ENCODE measurements around the gene BANK1. TPM values are rescaled to one million over a fixed set of nuclear protein-coding genes. Genes with fewer than 3 reads are reported as not detected.

BANK1 gene
- total RNA-seq, 2 experiments from 2014 or later, result not detected

GRCh38 chr4:101850698-101851097, 60.2 kb downstream of the BANK1 start:
- Histone ChIP-seq H3K4me1 (ENCODE audit: insufficient read depth, low read length, poor library complexity, severe bottlenecking) (no peaks in the 10 kb centered on the region), H3K27ac (ENCODE audit: low read depth, low read length, poor library complexity, severe bottlenecking) (no peak overlapping the region), H3K4me3 (ENCODE audit: low read depth, low read length, poor library complexity, severe bottlenecking) (no peak overlapping the region), H3K9me3 (ENCODE audit: low read length) (no peaks in the 10 kb centered on the region), H3K79me2 (ENCODE audit: insufficient read depth, low read depth, low read length) (no peaks in the 10 kb centered on the region), H3K4me2 (ENCODE audit: low read length) (no peak overlapping the region), H3K36me3 (ENCODE audit: insufficient read depth, low read length) (no peaks in the 10 kb centered on the region), H3K9me2 (ENCODE audit: insufficient read depth, low read length) (no peaks in the 10 kb centered on the region), H4K20me1 (ENCODE audit: insufficient read depth, low read length) (no peaks in the 10 kb centered on the region), H2AFZ (ENCODE audit: low read length) (no peak overlapping the region)
- no TSS peak for BruUV-seq (replicated peaks)
- no peak for DNase-seq (ENCODE audit: low spot score)
- intact Hi-C loops (cut with micrococcal nuclease; ENCODE audit: unreplicated experiment), result no loop called here
- POLR2A ChIA-PET, result no interaction called here
- TF ChIP-seq CTCF (conservative IDR thresholded peaks at IDR 0.05; ENCODE audit: low read length), result no peak
- TF ChIP-seq EZH2phosphoT487 (IDR thresholded peaks at IDR 0.05; ENCODE audit: borderline replicate concordance, low read depth, low read length), result no peak
- CTCF ChIA-PET (ENCODE audit: unreplicated experiment), result no interaction called here

DNA sequence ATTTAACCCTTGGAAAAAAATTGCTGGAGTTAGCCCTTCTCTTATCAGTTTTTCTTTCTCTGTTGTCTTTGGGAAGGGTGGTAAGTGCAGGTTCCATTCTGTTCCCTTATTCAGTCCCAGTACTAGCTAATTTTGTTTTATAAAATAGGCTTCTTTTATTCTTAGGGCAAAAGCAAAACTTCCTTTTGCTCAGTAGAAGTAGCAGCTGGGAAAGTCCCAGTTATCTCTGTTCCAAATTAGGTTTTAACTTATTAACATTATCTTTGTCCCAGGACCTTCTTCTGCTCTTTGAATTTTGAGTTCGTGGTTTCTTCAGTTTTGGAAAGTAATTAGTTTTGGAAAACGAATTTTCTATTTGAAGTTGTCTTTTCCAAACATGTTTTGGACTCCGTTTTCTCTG, 61.1 kb downstream of the BANK1 start:
- ChIA-PET POLR2A (no interaction called here), CTCF (ENCODE audit: unreplicated experiment) (no interaction called here)
- Histone ChIP-seq H3K9me3 (ENCODE audit: low read length) (no peaks in the 10 kb centered on the region), H3K36me3 (ENCODE audit: insufficient read depth, low read length) (no peaks in the 10 kb centered on the region), H3K27ac (ENCODE audit: low read depth, low read length, poor library complexity, severe bottlenecking) (no peak overlapping the region), H3K4me2 (ENCODE audit: low read length) (no peak overlapping the region), H3K4me3 (ENCODE audit: low read depth, low read length, poor library complexity, severe bottlenecking) (no peak overlapping the region), H3K9me2 (ENCODE audit: insufficient read depth, low read length) (no peaks in the 10 kb centered on the region), H3K4me1 (ENCODE audit: insufficient read depth, low read length, poor library complexity, severe bottlenecking) (no peaks in the 10 kb centered on the region), H4K20me1 (ENCODE audit: insufficient read depth, low read length) (no peaks in the 10 kb centered on the region), H2AFZ (ENCODE audit: low read length) (no peak overlapping the region), H3K79me2 (ENCODE audit: insufficient read depth, low read depth, low read length) (no peaks in the 10 kb centered on the region)
- BruUV-seq (replicated peaks), result no TSS peak
- intact Hi-C loops (cut with micrococcal nuclease; ENCODE audit: unreplicated experiment), result no loop called here
- TF ChIP-seq EZH2phosphoT487 (IDR thresholded peaks at IDR 0.05; ENCODE audit: borderline replicate concordance, low read depth, low read length), result no peak
- no peak for TF ChIP-seq CTCF (conservative IDR thresholded peaks at IDR 0.05; ENCODE audit: low read length)
- DNase-seq (ENCODE audit: low spot score), result no peak

DNA sequence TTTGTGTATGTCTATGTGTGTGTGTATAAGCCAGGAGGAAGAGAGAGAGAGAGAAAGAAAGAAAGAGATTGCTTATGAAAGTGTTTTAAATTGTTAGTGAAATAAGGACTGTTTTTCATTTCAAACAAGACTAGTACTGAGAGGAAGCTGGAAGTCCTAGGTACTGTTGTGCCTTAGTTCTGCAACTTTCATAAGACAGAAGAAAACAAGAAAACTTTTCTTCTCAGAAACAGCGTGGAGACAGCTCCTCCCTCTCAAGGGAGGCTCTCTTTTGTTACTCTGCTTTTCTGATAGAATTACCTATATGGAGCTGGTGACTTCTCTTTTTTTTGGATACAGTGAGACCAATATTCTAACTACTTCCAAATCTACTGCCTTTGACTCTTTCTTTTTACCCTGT, 62.5 kb downstream of the BANK1 start:
- ChIA-PET CTCF (ENCODE audit: unreplicated experiment) (no interaction called here), POLR2A (interaction anchor here (0.5 kb wide), 1 partner anchor 471 kb away, joined by 3 read pairs; no protein-coding TSS in a partner anchor)
- Histone ChIP-seq H3K4me3 (ENCODE audit: low read depth, low read length, poor library complexity, severe bottlenecking) (no peak overlapping the region), H3K4me1 (ENCODE audit: insufficient read depth, low read length, poor library complexity, severe bottlenecking) (no peaks in the 10 kb centered on the region), H2AFZ (ENCODE audit: low read length) (no peak overlapping the region), H3K27ac (ENCODE audit: low read depth, low read length, poor library complexity, severe bottlenecking) (no peak overlapping the region), H3K9me2 (ENCODE audit: insufficient read depth, low read length) (no peaks in the 10 kb centered on the region), H3K36me3 (ENCODE audit: insufficient read depth, low read length) (no peaks in the 10 kb centered on the region), H4K20me1 (ENCODE audit: insufficient read depth, low read length) (no peaks in the 10 kb centered on the region), H3K79me2 (ENCODE audit: insufficient read depth, low read depth, low read length) (no peaks in the 10 kb centered on the region), H3K9me3 (ENCODE audit: low read length) (no peaks in the 10 kb centered on the region), H3K4me2 (ENCODE audit: low read length) (no peak overlapping the region)
- intact Hi-C loops (cut with micrococcal nuclease; ENCODE audit: unreplicated experiment), result no loop called here
- TF ChIP-seq EZH2phosphoT487 (IDR thresholded peaks at IDR 0.05; ENCODE audit: borderline replicate concordance, low read depth, low read length) (no peak), CTCF (conservative IDR thresholded peaks at IDR 0.05; ENCODE audit: low read length) (no peak)
- DNase-seq (ENCODE audit: low spot score), result no peak
- BruUV-seq (replicated peaks), result no TSS peak
